Activated CD8-positive, alpha-beta memory T cell treated with anti-CD3 and anti-CD28 coated beads for 36 hours (primary cell): ENCODE data around the gene SUPT3H. TPM values are rescaled to one million over a fixed set of nuclear protein-coding genes. Genes with fewer than 3 reads are reported as not detected.

Source experiments
- CTCF ChIA-PET: fragments of 350-600 bp; sonication (Branson Sonifier 250); formaldehyde crosslinking; loops from one replicate; lab custom pipeline; 2021; ENCODE audit warnings: antibody characterized with exemption; lab: Charles Lee
- POLR2A ChIA-PET: fragments of 350-600 bp; sonication (Branson Sonifier 250); formaldehyde crosslinking; loops from one replicate; lab custom pipeline; 2021; ENCODE audit warnings: antibody characterized with exemption; lab: Charles Lee
- total RNA-seq, 2 experiments: library from RNA; stranded (reverse); gene quantifications; one replicate each; pipeline ENCODE4 v1.2.3, GENCODE V29; 2021

Gene SUPT3H
- total RNA-seq, 2 experiments from 2014 or later, result 17.4 to 17.8 TPM

DNA sequence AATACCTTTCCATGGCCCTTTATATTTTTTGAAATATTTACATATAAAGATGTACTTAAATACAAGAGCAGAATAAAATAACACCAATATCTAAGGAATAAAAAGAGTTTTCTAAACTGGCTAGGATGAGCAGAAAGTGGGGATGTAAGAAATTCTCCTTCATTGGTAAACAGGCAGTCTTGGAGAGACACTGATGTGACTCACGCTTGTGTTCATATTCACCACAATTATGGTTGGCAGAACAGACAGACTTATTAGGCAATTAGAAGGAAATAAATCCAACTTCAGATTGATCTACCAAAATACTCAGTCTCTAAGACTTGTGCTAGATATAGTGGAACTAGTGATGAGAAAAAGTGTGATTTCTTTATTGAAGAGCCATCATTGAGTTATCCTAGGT is 526.6 kb downstream of the SUPT3H start:
- CTCF ChIA-PET, result no interaction called here
- POLR2A ChIA-PET, result no interaction called here

DNA sequence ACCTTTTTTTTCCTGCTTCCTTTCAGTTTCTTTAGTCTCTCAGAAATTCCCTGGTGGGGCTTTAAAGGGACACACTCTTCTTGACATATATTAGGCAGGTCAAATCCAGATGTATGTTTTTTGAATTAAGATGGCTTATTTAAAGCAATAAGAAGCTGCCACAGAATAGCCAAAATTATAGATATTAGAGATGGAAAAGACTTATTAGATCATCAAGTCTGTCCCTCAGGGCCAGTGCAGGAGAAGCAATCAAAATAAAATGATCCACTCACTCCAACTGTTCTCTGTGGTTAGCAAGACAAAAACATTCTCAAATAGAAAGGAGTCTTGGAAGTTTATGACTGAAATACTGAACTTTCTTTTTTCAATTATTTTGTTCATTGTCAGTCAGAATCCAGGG is 527.4 kb downstream of the SUPT3H start:
- POLR2A ChIA-PET, result no interaction called here
- CTCF ChIA-PET, result no interaction called here

DNA sequence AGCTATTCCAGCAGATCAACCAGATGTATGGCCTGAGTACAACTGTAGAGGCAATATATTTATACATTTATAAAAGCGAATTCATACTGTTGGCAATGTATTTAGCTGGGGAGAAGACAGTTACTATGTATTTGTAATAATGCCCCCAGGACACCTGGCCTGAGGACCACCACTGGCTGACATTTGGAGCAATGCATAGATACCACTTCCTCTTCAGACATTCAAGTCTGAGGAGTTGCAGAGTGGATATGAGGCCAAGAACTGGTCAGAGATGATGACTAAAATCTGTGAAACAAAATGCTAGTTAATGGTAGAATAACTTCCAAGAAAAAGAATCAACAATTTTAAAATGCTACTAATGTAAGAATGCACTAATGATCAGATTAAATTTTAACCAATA is 527.9 kb downstream of the SUPT3H start:
- CTCF ChIA-PET, result no interaction called here

DNA sequence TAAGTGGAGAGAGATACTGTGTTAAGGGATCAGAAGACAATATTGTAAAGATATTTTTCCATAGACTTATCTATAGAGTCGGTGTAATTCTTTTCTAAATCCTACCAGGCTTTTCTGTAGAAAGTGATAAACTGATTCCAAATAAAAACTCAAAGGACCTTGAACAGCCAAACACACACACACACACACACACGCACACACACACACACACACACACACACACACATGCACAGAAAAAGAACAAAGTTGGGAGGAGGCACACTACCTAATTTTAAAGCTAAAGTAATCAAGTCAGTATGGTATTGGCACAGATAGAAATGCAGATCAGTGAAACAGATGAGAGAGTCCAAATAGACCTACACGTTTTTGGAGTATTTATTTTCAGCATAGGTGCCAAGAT is 534.0 kb downstream of the SUPT3H start:
- ChIA-PET CTCF (no interaction called here), POLR2A (no interaction called here)

More for the DNA sequence above, 527.9 kb downstream of the SUPT3H start:
- POLR2A ChIA-PET, result no interaction called here

DNA sequence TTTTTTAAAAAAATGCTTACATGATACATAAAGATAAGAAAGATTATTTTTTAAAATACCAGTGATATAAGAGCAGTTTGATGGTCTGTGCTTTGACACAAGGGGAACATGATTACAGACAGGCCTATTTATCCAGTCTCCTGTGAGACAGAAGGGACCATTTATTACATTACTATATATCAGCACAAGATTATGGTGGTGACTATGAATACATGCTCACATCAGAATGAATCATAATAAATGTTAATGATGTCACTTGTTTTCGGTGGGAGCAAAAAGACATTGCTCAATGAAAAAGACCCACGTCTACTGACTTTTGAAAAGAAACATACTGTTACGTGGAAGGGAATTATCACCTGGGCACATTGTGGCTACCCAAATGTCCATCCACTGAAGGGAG is 535.1 kb downstream of the SUPT3H start:
- CTCF ChIA-PET, result no interaction called here
- POLR2A ChIA-PET, result no interaction called here

DNA sequence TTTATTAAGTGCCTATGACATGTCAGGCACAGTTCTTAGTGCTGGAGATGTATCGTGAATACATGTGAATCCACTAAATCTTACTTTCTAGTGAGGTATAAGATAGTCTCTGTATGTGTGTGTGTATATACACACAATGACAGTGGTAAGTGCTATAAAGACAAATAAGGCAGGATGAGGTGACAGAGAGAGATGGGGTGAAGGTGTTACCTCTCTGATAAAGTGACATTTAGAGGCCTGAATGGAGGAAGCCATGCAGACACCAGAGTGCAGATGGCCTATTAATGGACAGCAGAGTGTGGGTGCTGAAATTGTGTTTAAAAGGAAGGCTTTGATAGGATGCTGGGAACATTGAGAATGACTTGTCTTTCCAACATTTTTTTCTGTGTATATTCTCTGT is 535.9 kb downstream of the SUPT3H start:
- ChIA-PET POLR2A (no interaction called here), CTCF (no interaction called here)

DNA sequence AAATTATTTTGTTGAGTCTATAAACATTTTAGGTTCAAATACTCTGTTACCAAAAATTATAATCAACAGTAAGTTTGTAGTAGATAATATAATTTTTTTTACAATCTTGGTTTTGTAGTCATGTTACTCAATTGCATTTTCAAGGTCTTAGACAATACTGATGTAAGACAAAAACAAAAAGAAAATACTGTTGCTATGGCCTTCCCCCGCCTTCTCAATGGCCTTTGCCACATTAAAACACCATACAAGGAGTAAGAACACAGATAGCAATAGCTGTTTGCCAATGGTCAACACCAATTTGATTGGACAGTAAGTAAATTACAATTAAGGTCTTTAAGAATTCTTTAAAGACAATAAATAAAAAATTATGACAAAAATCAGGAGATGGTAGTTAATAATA is 540.0 kb downstream of the SUPT3H start:
- ChIA-PET CTCF (no interaction called here), POLR2A (no interaction called here)

DNA sequence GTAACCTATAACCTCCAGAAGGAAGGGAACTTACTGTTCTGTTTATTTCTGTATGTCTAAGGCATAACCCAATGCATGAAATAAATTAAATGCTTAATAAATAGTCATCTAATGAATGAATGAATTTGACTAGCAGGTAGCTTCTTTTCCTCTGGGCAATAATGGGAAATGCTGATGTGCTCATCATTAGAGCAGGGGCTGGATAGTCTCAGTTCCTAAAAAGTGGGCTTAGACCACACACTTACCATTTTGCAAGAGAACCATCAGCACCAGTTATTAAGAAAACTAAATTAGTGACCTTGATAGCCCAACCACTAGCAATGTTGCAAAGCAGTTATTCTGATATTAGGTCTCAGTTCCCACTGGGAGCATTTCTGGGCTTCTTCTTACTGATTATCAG is 540.5 kb downstream of the SUPT3H start:
- ChIA-PET POLR2A (no interaction called here), CTCF (no interaction called here)

DNA sequence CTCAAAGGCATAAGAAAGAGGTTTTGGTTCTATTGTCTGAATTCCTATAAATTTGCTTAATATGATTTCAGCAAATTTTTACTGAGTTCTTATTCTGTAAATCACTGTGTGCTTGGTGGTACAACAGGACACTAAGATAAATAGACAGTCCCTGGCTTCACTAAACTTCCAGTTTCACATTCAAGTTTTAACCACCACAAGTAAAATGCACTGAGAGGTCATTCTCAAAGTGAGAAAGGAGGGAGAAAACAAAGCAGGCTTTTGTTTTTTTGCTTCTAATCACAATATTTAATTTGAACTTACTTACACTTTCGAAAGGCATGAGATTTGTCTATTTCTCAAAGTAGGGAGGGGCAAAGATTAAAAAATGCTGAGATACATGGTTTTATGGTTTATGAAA is 544.5 kb downstream of the SUPT3H start:
- ChIA-PET CTCF (no interaction called here), POLR2A (no interaction called here)

DNA sequence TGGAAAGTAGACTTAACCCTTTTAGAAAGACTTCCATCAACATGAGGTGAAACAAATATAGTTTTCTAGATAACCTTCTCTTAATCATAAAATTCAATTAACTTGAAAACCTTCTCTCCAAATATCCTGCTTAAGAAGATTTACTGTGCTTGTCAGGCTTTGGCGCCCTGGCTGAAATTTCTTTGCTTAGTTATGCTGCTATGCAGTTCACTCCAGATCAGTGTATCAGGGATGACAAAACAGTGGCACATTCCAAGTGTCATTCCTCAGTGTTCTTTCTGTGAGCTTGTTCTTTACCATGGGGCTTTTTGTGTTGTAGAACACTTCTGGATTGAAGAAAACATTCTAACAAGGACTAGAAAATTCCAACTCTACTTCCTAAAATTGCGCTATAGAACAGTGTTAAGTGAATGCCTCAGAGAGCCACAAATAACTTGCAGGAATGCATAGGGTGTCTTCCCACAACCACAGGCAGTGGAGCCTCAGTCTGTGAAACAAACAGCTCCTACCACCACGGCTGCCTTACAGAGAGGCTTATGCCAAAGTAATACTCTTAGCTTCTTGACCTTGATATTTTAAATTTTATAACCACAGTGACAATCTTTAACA is 546.6 kb downstream of the SUPT3H start:
- ChIA-PET POLR2A (no interaction called here), CTCF (interaction anchor here (0.9 kb wide), 1 partner anchor 186 kb away, joined by 6 read pairs; no protein-coding TSS in a partner anchor)

DNA sequence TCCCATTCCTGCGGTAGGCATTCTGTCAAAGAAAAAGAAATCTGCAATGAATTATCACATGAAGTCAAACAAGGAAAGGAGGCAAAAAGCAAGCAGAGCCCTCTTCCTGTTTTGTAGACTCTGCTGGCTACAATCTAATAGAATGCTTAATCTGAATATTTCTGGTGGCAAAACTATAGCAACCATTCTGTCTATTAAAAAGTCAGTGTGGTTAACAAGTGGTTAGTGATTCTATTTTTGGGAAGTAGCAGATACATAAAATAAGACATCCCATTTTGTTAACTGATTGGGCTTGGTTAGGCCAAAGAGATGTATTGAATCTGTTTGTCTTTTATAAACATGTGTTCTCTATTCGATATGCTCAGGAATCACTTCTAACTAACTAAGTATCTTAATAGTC is 547.9 kb downstream of the SUPT3H start:
- POLR2A ChIA-PET, result no interaction called here
- CTCF ChIA-PET, result no interaction called here

DNA sequence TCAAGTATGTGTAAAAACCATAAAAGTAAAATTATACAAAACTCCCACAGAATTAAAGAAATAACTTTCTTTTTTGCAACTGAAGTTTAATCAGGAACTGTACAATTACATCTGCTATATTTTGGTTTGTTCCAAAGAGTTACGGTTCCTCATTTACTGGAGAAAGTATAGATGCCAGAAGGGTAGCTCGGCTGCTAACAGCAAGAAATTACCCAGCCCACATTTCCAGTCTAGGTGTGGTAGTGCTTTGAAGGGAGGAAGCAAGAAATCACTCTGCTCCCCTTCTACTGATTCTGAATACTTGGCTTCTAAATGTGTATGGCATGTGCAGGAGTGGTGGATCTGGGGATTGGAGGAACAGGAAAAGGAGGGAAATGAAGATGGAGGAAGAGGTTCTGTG is 549.0 kb downstream of the SUPT3H start:
- CTCF ChIA-PET, result no interaction called here

DNA sequence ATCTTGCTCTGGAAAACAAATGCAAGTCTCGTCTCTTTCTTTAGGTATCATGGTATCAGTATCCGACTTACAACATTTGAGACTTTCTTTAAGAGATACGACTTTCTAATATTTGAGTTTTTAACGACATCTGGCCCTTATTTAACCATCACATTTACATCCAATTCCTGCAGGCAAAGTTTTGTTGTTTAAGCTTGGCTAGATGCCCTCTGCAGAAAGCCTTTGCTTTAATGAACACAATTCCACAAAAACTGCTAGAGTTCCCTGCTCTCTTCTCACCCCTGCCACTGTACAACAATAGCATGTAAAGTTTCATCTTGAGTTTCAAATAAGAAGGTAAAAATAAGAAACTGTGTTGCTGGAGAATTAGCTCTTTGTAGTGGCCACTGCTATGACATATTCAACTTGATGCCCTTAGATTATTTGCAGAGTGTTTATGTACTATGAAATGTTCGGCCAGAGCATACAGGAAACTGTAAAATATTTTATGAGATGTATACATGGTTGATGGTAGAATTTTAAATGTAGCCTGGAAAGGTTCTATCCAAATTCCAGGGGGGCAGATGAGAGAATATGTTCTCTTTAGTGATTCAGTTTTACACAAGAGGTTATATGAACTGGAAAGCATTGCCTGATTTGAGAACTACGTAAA is 551.6 kb downstream of the SUPT3H start:
- ChIA-PET CTCF (no interaction called here), POLR2A (no interaction called here)

More for the DNA sequence above, 549.0 kb downstream of the SUPT3H start:
- POLR2A ChIA-PET, result no interaction called here

DNA sequence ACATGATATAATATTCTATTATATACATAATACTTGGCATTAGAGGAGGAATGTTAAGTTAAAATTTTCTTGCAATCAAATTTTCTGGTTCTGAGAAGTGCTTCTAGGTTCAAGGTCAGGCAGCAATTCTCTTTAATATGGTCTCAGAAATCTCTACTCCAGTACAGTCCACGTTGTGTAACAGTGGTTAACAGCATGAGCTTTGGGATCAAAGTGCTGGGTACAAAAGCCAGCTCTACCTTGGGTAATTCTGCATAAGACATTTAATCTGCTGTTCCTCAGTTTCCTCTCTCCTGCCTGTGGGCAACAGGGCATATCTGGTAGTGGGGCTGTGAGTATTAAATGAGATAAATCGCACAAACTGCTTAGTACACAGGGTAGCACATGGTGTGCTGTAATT is 552.5 kb downstream of the SUPT3H start:
- CTCF ChIA-PET, result no interaction called here
- POLR2A ChIA-PET, result no interaction called here

DNA sequence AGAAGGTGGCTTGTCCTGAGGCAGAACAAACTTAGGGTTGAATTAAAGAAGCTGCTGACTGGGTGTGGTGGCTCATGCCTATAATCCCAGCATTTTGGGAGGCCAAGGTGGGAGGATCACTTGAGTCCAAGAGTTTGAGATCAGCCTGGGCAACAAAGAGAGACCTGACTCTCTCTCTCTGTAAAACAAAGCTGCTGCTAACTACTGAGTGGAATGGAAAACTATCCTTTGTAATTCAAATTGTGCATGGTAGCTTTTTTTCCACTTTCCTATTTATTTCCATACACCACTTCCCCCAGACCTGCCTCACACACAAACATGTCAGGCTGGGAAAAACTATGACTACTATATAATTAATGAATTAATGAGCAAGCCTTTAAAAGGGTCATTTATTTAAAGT is 553.2 kb downstream of the SUPT3H start:
- ChIA-PET CTCF (no interaction called here), POLR2A (no interaction called here)

DNA sequence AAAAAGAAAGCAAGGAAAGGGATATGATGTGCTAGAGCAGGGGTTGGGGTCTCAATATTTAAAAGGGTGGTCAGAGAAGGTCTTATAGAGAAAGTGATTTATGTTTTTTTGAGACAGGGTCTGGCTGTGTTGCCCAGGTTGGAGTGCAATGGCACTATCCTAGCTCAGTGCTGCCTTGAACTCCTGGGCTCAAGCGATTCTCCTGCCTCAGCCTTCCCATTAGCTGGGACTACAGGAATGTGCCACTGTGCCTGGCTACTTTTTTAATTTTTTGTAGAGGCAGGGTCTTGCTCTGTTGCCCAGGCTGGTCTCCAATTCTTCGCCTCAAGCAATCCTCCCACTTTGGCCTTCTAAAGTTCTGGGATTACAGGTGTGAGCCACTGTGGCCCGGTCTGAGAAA is 557.0 kb downstream of the SUPT3H start:
- CTCF ChIA-PET, result no interaction called here

DNA sequence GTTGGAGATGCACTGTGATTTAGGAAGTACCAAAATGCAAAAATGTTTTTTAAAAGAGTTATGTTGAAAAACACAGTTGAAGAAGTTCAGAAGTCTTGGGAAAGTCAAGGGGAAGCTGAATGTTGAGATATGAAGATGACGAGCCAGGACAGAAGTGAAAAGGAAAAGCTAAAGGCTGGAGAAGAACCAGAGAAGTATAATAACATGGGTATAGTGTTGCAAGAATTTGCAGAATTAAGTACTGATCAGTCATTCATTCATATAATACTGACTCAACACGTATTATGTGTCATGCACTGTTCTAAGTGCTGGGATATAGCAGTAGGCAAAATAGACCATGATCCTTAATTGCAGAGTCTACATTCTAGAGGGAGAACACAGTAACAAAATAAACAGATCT is 557.4 kb downstream of the SUPT3H start:
- CTCF ChIA-PET, result no interaction called here
- POLR2A ChIA-PET, result no interaction called here

More for the DNA sequence above, 557.0 kb downstream of the SUPT3H start:
- POLR2A ChIA-PET, result no interaction called here

DNA sequence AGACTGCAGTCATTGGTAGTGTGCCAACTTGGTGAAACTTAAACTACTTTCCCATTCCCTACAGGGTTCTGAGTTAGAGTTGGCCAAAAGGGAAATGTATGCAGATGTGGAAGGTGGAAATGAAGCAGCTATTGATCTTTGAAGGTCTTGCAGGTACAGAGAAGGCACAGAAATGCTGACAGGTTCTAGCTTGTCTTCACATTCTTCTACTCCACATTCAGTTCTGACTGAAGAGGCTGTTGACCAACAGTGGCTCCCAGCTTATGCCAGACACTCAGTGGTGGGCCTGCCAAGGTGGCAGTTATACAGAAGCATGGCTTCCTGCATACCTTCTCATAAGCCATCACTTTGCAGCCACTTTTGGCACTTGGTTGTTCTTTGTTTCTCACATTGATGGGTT is 566.3 kb downstream of the SUPT3H start:
- POLR2A ChIA-PET, result interaction anchor here (0.7 kb wide), 1 partner anchor 202 kb away, joined by 5 read pairs; no protein-coding TSS in a partner anchor

DNA sequence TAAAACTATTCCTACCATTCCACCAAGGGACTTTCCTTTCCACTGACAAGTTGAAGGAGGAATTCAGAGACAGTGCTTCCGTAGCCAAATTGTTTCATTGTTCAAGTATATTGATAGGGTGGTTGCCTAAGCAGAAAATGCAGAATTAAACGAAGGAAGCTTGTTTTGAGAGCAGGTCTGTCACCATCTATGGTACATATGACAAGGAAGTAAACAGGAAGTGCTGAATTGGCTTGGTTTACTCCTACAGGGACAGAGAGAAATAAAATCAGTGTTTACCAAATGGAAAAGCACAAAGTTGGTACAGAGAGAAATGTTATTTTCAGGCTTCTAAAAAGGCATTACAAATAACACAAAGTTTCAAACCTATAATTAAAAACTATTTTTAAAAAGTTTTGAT is 568.5 kb downstream of the SUPT3H start:
- POLR2A ChIA-PET, result no interaction called here
- CTCF ChIA-PET, result no interaction called here

More for the DNA sequence above, 566.3 kb downstream of the SUPT3H start:
- CTCF ChIA-PET, result no interaction called here

DNA sequence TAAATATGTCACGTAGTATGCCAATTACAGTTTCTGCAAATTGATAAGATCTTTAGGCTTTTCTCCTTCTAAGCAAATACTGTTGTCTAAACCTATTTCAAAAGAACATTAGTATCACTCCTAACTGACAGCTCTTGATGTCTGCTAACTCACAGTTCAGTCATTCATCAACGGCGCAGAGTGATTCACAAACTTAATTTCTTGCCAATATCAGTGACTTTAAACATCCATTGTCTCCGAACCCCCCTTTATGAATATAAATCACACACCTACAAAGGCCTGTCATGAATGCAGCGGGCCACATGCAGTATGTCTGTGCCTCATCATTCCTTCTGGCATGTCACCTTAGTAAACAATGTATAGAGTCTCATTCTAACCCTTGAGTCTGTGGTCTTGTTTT is 569.6 kb downstream of the SUPT3H start:
- CTCF ChIA-PET, result interaction anchor here (0.6 kb wide), 1 partner anchor 1617 kb away, joined by 3 read pairs; no protein-coding TSS in a partner anchor
- POLR2A ChIA-PET, result no interaction called here

DNA sequence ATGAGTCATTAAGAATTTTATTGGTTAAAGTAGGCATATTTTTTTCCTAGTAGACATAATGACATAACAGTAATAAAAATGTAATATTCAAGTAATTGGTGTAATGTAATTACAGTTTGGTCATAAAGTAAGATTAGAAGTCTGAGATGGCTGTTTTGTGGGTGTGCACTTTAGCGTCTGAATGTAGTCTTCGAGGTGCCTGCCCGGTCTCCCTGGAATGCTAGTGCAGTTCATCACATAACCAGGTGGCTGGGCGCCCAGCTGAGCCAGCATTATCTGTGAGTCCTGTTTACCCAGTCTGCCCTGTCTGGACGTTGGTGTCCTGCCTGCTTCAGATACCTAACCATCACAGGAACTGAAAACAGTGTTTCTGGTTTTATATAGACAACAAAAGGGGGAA is 571.1 kb downstream of the SUPT3H start:
- ChIA-PET POLR2A (no interaction called here), CTCF (interaction anchor here (0.8 kb wide), 1 partner anchor 10 kb away, joined by 3 read pairs; no protein-coding TSS in a partner anchor)
